Measurements from ENCODE around the gene JMJD1C.
A peak's percentile ranks its signal among the peaks of the same experiment; 100 is the strongest.

The JMJD1C gene

DNA sequence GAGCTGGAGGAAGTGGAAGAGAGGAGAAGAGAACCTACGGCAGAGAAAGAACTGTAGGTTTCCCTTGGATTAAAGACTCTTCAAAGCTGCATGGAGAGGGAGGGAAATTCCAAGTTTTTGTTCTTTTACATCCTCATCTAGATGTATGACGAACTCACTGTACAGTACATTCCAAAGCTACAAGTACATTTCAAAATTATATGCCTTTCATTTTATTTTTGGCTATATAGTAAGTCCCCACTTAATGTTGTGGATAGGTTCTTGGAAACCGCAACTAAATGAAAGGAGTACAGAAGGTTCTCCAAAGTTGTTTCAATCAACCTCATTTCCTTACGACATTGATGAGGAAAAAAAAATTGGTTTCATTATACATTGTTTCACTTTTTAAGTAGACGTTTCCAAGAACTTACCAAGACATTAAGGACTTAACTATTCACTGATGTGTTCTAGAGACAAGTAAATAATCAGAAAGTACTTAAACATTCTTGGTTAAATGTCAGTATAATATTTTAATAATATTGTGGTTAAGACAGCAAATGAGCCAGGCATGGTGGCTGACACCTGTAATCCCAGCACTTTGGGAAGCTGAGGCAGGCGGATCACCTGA, 16.1 kb upstream of the JMJD1C start:
- DNase-seq (ENCODE audit: low read depth), result no peak

DNA sequence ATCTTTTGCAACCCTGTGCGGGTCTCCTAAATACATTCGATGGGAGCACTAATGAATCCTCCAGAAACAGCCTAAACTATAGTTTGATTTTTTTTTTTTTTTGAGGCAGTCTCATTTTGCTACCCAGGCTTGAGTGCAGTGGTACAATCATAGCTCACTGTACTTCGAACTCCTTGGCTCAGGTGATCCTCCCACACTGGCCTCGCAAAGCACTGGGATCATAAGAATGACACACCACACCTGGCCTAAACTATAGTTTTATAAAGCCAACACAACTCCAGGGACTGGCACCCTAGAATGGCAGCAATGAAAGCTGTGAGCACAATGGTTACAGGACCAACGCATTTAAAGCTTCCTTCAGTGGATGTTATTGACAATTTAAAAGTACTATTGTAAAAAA, 14.5 kb upstream of the JMJD1C start:
- DNase-seq (ENCODE audit: low read depth), result no peak

DNA sequence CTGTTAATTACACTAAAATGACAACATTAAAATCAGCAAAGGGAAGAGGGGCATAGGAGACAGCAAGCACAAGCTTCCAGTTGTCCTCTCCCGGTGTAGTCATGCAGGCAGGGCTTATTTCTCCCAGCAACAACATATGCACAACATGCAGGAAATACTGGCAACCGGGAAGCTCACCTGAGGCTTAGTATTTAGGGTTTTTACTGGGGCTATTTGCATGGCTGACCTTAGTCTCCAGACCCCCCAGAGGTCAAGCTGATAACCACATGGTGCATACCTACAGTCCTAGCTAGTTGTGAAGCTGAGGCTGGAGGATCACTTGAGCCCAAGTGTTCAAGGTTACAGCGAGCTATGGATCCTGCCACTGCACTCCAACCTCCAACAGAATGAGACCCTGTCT, 12.8 kb upstream of the JMJD1C start:
- no peak for DNase-seq (ENCODE audit: low read depth)

DNA sequence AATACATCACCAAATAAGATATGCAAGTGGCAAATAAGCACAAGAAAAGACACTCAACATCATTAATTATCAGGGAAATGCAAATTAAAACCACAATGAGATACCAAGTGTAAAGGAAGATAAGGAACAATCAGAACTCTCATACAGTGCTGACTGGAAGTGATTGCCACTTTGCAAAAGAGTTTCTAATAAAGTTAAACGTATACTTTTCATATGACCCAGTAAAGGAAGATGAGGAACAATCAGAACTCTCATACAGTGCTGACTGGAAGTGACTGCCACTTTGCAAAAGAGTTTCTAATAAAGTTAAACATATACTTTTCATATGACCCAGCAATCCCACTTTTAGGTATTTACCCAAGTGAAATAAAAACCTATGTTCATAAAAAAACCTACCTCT, 12.2 kb upstream of the JMJD1C start:
- no peak for DNase-seq (ENCODE audit: low read depth)

DNA sequence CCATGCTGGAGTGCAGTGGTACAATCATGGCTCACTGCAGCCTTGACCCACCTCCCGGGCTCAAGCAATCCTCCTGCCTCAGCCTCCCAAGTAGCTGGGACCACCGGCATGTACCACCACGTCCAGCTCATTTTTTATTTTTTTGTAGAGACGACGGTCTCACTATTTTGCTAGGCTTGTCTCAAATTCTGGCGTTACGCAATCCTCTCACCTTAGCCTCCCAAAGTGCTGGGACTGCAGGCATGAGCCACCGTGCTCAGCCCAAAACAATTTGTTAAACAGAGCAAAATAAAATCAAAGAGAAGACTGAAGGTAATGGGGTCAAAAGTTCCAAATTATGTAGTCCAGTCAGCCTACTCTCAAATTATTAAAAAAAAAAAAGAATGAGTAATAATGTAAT, 8.7 kb upstream of the JMJD1C start:
- no peak for DNase-seq (ENCODE audit: low read depth)

DNA sequence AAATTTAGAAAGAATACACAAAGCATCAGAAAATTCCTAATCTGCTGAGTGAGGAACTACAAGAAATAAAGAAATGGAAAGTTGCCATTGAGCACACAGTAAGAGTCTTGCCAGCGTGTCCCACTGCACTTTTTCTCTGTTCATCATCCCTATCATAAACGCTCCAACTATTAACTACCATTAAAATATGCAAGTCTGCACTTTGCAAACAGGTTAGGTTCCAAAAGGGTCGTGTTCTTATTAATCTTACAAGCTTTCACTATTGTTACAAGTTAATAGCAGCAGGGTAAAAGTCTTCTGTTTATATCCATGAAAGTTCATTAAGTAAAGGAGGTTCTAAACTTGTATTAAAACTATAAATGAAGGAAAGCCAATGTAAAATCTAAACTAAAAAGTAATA, 5.2 kb upstream of the JMJD1C start:
- no peak for DNase-seq (ENCODE audit: low read depth)

DNA sequence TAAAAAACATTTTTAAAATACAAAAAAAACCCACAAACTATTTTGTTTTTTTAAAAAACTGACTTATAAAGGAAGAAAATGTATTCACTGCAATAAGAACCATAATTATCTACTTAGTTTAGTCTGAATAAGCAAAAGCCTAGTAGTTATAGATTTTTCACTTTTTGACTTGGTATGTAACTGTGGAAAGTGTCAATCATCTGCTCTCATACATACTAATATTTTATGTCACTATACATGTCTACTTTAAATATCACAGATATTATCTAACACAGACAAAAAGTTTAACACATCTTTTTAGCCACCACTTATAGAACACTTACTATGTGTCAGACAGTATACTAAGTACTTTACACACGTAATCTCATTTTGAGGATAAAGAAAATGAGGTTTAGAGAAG, 3.2 kb upstream of the JMJD1C start:
- DNase-seq (ENCODE audit: low read depth), result no peak

DNA sequence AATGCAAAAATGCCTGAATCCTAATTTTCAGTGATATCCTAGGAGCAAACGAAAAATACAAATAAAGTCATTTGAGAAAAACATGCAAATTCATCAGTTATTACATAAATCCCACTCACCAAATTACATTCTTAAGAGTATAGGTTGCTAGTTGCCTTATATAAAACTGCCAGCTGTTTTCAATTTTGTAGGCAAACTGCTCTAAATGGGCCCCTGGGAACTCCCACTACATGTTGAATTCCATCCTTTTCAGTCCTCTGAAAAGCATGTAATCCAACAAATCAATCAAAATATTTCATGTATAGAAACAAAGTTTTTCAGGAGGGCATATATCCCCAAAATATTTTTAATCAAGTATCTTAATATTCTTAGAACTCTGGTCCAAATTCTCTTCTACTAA, 2.1 kb upstream of the JMJD1C start:
- DNase-seq (ENCODE audit: low read depth), result no peak

DNA sequence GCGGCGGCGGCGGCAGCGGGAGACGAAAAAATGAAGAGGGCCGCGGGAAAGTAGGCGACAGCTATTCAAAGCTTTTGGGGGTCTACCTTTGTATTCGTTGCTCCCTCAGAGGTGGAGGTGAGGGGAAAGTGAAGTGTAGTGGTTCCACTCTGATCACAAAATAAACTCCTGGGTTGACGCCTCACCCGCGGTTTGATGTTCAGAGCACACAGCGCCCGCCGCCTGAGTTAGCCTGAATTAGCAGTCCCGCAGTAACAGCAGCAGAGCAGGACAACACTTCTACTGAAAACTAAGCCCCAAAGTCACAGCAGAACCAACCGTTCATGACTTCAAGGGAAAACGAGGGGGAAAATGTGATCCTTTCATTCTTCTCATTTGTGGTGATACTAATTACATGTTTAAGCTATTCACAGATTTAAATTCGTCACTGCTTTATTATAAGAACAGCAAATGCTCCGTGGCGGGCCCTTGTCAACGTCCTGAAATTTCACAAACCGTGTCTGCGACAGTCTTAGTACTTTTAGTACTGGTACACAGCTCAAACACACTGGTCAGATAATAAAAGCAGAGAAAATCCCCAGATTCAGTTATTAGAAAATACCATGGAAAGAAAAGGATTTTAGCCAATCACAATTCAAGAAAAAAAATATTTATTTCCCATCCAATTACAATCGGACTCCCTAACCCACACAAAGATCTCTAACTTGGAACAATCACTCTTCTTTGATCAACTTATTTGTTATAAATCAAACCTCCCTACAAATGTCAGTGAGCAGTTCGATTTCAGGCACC, 563 bp upstream of the JMJD1C start:
- DNase-seq (ENCODE audit: low read depth), result peak; percentile 68

DNA sequence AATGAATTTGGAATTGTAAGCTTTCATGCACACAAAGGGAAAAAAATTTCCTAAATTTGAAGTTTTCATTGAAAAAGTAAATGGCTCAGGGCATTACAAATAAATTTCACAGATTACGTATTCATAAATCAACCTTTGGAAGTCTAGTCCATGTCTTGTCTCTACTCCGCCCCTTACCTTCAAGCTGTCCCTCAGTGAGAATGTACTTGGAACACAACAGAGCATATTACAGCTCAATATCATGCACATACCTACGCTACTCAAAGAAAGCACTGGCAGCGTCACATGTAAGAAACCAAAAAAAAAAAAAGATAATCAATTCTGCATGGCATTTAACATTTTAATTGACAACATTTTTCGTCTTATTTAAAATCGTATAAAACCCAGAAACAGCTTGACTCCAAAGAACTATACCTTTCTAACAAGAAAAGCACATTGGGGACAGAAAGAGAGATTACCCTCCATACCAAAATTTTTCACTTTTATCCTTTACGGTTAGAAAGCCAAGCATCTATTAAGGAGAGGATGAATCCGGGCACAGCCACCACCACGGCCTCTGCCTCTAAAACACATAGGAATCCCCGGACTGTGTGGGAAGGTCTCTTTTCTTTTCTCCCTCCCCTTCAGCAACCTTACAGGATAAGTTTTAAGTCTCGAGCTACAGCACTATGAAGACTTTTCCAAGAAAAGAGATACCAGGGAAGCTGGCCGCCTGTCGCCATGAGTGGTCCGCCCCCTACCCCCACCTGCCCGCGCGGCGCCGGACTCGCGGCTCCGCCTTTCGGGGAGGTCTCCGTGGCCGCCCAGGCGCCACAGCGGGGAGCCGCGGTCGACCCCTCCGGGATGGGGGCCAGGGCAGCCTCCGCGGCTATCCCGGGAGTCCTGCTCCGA, 1.1 kb downstream of the JMJD1C start:
- no peak for DNase-seq (ENCODE audit: low read depth)

DNA sequence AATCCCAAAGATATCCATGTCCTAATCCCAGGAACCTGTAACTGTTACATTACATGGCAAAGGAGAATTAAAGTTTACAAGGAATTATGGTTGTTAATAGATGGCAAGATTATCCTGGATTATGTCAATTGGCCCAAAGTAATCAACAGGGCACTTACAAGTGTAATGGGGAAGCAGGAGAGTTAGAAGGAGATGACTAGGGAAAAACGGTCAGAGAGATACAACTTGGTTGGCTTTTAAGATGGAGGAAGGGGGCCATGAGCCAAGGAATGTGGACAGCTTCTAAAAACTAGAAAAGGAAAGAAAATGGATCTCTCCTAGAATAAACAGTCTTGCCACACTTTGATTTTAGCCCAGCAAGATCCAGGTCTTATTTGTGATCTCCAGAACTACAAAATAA, 3.3 kb downstream of the JMJD1C start:
- DNase-seq (ENCODE audit: low read depth), result no peak

DNA sequence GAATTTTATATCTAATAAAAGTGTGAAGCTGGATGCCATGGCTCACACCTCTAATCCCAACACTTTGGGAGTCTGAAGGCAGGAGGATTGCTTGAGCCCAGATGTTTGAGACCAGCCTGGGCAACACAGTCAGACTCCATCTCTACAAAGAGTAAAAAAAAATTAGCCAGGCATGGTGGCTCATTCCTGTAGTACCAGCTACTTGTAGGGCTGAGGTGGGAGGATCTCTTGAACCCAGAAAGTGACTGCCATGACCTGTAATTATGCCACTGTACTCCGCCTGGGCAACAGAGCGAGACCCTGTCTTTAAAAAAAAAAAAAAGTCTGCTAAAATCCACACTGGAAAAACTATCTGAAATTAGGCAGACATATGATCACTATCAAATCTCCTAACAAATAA, 7.6 kb downstream of the JMJD1C start:
- DNase-seq (ENCODE audit: low read depth), result no peak

DNA sequence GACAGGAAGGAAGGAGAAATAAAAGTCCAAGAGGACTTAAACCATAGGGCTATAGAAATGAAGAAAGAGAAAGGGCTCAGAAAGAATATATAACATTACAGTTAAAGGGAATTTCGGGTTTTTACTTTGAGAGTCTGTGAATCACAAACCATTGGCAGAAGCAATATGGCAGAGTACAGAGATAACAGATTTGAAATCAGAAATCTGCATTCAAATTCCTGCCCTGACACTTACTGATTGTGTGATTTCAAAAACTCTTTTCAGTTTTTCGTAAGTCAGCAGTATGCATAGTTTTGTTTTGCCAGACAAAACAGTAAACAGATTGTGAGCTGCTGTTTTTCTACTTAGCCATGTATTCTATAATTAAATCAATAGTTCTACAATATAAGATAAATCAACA, 8.2 kb downstream of the JMJD1C start:
- DNase-seq (ENCODE audit: low read depth), result no peak

DNA sequence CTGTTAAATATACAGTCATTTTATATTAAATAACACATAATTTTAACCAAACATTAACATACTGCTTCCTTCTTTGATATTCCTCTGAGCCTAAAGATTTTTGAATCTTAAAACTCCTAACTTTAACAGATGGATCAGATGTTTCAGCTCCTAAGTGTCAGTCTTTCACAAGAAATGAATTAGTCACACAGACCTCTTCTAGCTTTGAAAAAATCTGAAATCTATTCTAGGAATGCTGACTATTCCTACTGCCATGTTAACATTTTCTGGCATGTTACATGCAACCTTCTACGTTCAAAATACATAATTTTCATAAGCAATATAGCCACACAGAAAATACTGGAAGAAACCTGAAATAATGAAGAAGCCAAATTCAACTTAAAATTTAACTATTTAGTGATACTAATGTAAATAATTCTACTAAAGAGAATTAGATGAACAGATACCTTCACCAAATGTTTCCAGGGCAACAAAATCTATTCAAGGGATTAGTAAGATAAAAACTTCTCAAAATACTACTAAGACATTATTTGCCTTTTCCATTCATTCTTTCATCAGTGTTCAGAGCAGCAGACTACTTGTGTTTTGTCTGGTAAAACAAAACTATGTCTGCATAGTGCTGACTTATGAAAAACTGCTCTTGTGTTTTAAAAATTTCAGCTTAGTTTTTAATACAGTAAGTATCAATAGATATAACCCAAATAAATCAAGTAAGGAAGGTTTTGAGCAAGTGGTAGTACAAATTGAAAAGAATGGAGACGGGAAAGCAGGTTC, 9.2 kb downstream of the JMJD1C start:
- peak; percentile 87 for DNase-seq (ENCODE audit: low read depth)

DNA sequence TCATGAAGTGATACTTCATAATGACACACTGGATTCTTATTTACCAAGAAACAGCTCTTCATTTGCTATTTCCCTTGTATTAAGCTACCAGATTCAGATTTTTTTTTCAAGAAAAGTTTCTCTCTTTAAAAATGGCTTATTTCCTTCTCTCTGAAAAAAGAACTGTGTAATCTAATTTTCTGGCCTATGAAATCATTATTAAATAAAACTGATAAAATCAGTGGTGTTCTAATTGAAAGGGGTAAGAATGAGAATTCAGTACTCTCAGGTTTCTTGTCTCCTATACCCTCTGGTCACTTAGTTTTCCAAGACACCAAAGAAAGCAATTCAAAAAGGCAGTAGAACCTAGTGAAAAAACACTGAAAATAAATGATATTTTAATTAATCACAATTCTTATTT, 10.3 kb downstream of the JMJD1C start:
- no peak for DNase-seq (ENCODE audit: low read depth)

DNA sequence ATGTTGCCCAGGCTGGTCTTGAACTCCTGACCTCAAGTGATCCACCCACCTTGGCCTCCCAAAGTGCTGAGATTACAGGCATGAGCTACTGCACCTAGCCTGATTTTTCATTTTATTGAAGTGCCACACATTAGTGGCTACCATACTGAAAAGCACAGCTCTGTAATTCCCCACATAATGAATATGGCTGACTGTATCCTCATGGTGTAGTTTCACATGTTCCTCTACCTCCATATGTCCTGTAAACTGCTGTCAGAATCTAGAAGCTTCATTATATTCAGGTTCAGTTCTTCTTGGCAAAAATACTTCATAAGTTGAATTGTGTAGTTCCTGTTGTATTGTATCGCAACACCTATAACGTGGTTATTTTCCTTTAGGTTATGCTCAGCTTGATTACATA, 11.1 kb downstream of the JMJD1C start:
- no peak for DNase-seq (ENCODE audit: low read depth)

DNA sequence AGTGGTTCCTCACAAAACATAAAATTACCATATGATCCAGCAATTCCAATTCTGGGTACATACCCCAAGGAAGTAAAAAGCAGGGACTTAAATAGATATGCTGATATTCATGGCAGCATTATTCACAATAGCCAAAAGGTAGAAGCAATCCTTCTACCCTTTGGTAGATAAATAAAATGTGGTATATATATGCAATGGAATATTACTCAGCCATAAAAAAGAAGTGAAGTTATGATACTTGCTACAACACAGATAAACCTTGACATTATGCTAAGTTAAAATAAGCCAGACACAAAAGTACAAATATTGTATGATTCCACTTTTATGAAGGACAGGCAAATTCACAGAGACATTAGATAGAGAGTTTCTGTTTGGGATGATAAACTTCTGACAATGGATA, 13.3 kb downstream of the JMJD1C start:
- no peak for DNase-seq (ENCODE audit: low read depth)

DNA sequence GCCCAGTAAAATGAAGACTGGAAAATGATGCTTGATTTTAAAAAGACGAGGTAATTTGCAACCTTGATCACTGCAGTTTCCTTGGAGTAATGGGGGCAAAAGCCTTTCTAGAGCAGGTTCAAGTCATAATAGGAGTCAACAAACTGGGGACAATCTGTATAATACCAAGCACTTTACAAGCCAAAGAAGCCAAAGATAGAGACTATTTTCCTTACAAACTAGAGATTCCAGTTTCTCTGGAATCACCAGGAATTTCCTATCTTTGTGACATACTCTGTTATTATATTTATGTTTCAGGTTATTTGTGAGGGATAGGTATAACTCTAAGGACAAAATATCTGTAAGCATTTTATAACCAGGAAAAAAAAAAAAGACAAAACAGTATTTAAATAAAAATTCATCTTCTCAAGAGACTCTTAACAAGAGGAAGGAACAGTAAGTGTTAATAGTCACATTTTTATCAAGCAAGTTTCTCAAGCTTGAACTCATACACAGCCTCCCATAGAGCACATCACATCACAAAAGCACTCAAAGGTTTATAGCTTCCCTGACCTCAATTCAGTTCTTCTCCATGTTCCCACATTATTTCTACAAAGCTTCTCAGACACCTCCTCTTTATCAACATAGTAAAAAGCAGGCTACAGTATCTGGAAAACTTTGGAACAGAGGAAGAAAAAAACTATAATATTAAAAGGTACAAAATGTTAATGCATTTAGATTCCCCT, 18.9 kb downstream of the JMJD1C start:
- no peak for DNase-seq (ENCODE audit: low read depth)

DNA sequence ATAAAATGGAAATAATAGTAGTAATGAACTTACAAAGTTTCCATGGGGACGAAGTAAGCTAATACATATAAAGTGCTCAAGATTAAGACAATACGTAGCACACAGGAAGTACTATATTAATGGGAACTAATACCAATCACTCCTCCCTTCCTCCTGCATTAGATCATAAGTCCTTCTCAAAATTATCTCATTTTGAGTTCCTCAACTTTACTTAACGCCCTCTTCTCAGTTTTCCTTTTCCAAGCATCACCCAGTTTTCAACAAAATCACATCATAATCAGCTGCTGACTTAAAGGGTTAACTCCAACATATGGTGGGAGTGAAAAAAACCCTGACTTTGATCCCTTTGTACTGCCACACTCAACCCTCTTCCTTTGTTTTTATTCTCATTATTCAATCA, 24.4 kb downstream of the JMJD1C start:
- DNase-seq (ENCODE audit: low read depth), result no peak

DNA sequence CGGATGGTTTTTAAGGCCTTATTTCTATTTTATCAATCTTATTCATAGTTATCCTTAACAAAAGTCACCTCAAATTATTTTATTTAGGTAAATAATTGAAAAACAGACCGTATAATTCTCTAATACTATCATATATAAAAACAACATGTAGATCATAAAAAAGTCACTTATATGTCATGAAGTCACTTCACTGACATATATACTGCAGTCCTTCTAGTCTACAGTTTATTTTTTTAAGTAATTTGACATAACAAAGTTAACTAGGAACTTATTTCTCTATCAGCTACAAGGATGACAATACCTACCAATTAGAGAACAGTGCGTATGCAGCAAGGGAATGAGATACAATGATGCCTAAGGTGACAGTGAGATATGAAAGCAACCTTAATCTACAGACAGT, 26.2 kb downstream of the JMJD1C start:
- no peak for DNase-seq (ENCODE audit: low read depth)

Data from iris pigment epithelial cell (primary cell).